ENCODE results near the gene C6orf52. TPM values are rescaled to one million over a fixed set of nuclear protein-coding genes. Genes with fewer than 3 reads are reported as not detected.

C6orf52 gene
- total RNA-seq, 1 experiment from 2014 or later = 6.2 TPM

DNA sequence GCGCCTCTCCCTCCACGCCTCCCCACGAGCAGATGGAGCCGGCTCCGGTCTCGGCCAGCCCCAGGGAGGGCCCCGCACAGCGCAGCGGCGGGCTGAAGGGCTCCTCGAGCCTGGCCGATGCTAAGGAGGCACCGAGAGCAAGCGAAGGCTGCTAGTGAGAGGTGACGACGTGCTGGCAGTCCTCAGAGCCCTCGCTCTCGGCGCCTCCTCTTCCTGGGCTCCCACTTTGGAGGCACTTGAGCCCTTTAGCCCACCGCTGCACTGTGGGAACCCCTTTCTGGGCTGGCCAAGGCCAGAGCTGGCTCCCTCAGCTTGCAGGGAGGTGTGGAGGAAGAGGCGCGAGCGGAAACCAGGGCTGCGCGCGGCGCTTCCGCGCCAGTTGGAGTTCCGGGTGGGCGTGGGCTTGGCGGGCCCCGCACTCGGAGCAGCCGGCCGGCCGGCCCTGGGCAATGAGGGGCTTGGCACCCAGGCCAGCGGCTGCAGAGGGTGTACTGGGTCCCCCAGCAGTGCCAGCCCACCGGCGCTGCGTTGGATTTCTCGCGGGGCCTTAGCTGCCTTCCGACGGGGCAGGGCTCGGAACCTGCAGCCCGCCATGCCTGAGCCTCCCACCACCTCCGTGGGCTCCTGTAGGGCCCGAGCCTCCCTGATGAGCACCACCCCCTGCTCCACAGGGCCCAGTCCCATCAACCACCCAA lies 26.0 kb upstream of the C6orf52 start:
- TF ChIP-seq, protein P1, sequence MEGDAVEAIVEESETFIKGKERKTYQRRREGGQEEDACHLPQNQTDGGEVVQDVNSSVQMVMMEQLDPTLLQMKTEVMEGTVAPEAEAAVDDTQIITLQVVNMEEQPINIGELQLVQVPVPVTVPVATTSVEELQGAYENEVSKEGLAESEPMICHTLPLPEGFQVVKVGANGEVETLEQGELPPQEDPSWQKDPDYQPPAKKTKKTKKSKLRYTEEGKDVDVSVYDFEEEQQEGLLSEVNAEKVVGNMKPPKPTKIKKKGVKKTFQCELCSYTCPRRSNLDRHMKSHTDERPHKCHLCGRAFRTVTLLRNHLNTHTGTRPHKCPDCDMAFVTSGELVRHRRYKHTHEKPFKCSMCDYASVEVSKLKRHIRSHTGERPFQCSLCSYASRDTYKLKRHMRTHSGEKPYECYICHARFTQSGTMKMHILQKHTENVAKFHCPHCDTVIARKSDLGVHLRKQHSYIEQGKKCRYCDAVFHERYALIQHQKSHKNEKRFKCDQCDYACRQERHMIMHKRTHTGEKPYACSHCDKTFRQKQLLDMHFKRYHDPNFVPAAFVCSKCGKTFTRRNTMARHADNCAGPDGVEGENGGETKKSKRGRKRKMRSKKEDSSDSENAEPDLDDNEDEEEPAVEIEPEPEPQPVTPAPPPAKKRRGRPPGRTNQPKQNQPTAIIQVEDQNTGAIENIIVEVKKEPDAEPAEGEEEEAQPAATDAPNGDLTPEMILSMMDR (conservative IDR thresholded peaks at IDR 0.05) = no peak
- TF ChIP-seq EZH2 (IDR thresholded peaks at IDR 0.05; ENCODE audit: low read depth) = no peak
- H4K20me1 ChIP-seq (ENCODE audit: insufficient read depth) = no peaks in the 10 kb centered on the region
- H3F3A ChIP-seq (ENCODE audit: insufficient read depth, low read depth) = peaks cover 10% of the 10 kb centered on the region; the same call in 1 of the 2 replicates
- H3K4me2 ChIP-seq = peak overlapping the region; percentile 57; the same call in 1 of the 2 replicates
- peak in 1 of 2 experiments; percentile 46 for DNase-seq
- H3K4me3 ChIP-seq = peak overlapping the region; percentile 53
- H3K36me3 ChIP-seq (ENCODE audit: low read depth) = no peaks in the 10 kb centered on the region
- H3K9me2 ChIP-seq (ENCODE audit: insufficient read depth) = no peaks in the 10 kb centered on the region
- H3K9me3 ChIP-seq (ENCODE audit: insufficient read depth, low read depth) = no peaks in the 10 kb centered on the region
- no TSS peak for BruUV-seq (replicated peaks)
- no peaks in the 10 kb centered on the region for H3K27me3 ChIP-seq (ENCODE audit: insufficient read depth, low read depth)
- CTCF ChIA-PET = interaction anchor here (0.7 kb wide), 1 partner anchor 181 kb away, joined by 3 read pairs; no protein-coding TSS in a partner anchor
- H3K27ac ChIP-seq = no peak overlapping the region
- intact Hi-C loops (cut with micrococcal nuclease; ENCODE audit: unreplicated experiment) = loop anchor here (10.0 kb wide), 1 partner anchor 206 kb away; no protein-coding TSS in a partner anchor
- H2AFZ ChIP-seq = peak overlapping the region; percentile 77
- POLR2A ChIA-PET (ENCODE audit: unreplicated experiment) = interaction anchor here (0.6 to 0.7 kb wide), 3 partner anchors 190 to 782 kb away, joined by 4 to 12 read pairs (median 4); no protein-coding TSS in a partner anchor
- peaks cover 14% of the 10 kb centered on the region for H3K79me2 ChIP-seq (ENCODE audit: low read depth)
- 0 out of 2 replicates have a peak, but pooled peaks cover 10% of the 10 kb centered on the region for H3K4me1 ChIP-seq (replicated peaks; ENCODE audit: insufficient read depth)

DNA sequence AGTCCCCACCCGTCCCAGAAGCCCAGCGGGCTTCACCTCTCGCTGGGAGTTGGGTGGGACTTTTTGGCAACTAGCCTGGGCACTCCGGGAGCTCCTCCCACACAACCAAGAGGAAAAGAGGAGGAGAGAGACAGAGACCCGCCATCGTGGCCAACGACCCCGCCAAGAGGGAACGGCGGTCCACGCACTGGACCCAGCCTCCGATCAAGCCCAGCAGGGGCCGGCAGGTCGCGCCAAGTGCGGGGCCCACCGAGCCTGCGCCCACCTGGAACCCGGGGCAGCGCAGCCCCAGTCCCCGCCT lies 25.5 kb upstream of the C6orf52 start:
- TF ChIP-seq, protein P1 (conservative IDR thresholded peaks at IDR 0.05) = no peak
- TF ChIP-seq EZH2 (IDR thresholded peaks at IDR 0.05; ENCODE audit: low read depth) = no peak
- H2AFZ ChIP-seq = peak overlapping the region; percentile 77

DNA sequence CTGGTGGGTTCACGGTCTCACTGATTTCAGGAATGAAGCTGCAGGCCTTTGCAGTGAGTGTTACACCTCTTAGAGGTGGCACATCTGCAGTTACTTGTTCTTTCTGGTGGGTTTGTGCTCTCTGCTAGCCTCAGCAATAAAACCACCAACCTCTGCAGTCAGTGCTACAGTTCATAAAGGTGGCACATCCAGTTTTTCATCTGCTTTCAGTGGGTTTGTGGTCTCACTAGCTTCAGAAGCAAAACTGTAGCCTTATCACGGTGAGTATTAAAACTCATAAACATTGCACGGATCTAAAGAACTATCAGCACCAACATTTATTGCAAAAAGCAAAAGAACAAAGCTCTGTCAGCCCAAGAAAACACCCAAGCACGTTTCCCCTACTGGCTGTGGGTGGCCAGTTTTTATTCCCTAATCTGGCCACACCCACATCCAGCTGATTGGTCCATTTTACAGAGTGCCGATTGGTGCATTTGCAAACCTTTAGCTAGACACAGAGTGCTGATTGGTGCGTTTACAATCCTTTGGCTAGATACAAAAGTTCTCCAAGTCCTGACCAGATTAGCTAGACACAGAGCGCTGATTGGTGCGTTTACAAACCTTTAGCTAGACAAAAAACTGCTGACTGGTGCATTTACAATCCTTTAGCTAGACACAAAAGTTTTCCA lies 25.0 kb upstream of the C6orf52 start:
- H3K27me3 ChIP-seq (ENCODE audit: insufficient read depth, low read depth) = no peaks in the 10 kb centered on the region
- BruUV-seq (replicated peaks) = TSS peak; percentile 28

More for the DNA sequence above, 25.5 kb upstream of the C6orf52 start:
- DNase-seq = no peak
- Histone ChIP-seq H3F3A (ENCODE audit: insufficient read depth, low read depth) (peaks cover 10% of the 10 kb centered on the region; the same call in 1 of the 2 replicates), H3K79me2 (ENCODE audit: low read depth) (peaks cover 14% of the 10 kb centered on the region), H3K36me3 (ENCODE audit: low read depth) (no peaks in the 10 kb centered on the region), H3K27ac (no peak overlapping the region), H3K9me3 (ENCODE audit: insufficient read depth, low read depth) (no peaks in the 10 kb centered on the region), H3K4me3 (peak overlapping the region; percentile 53), H3K9me2 (ENCODE audit: insufficient read depth) (no peaks in the 10 kb centered on the region), H3K4me1 (replicated peaks; ENCODE audit: insufficient read depth) (0 out of 2 replicates have a peak, but pooled peaks cover 10% of the 10 kb centered on the region), H3K4me2 (peak overlapping the region; percentile 57; the same call in 1 of the 2 replicates), H3K27me3 (ENCODE audit: insufficient read depth, low read depth) (no peaks in the 10 kb centered on the region), H4K20me1 (ENCODE audit: insufficient read depth) (no peaks in the 10 kb centered on the region)
- ChIA-PET POLR2A (ENCODE audit: unreplicated experiment) (interaction anchor here (0.6 to 0.7 kb wide), 2 partner anchors 190 to 694 kb away, joined by 4 to 9 read pairs; no protein-coding TSS in a partner anchor), CTCF (no interaction called here)
- intact Hi-C loops (cut with micrococcal nuclease; ENCODE audit: unreplicated experiment) = loop anchor here (10.0 kb wide), 1 partner anchor 205 kb away; no protein-coding TSS in a partner anchor
- no TSS peak for BruUV-seq (replicated peaks)

More for the DNA sequence above, 25.0 kb upstream of the C6orf52 start:
- DNase-seq = peak in 1 of 2 experiments; percentile 69
- Histone ChIP-seq H4K20me1 (ENCODE audit: insufficient read depth) (no peaks in the 10 kb centered on the region), H3F3A (ENCODE audit: insufficient read depth, low read depth) (peaks cover 10% of the 10 kb centered on the region; the same call in 1 of the 2 replicates), H3K27ac (no peak overlapping the region), H3K4me3 (peak overlapping the region; percentile 53; the same call in 1 of the 2 replicates), H2AFZ (peak overlapping the region; percentile 77; the same call in 1 of the 2 replicates), H3K79me2 (ENCODE audit: low read depth) (peaks cover 12% of the 10 kb centered on the region), H3K4me1 (replicated peaks; ENCODE audit: insufficient read depth) (0 out of 2 replicates have a peak, but pooled peaks cover 10% of the 10 kb centered on the region), H3K9me3 (ENCODE audit: insufficient read depth, low read depth) (no peaks in the 10 kb centered on the region), H3K4me2 (peak overlapping the region; percentile 57; the same call in 1 of the 2 replicates), H3K36me3 (ENCODE audit: low read depth) (no peaks in the 10 kb centered on the region), H3K9me2 (ENCODE audit: insufficient read depth) (no peaks in the 10 kb centered on the region)
- TF ChIP-seq, protein P1 (conservative IDR thresholded peaks at IDR 0.05) = no peak
- no peak for TF ChIP-seq EZH2 (IDR thresholded peaks at IDR 0.05; ENCODE audit: low read depth)
- intact Hi-C loops (cut with micrococcal nuclease; ENCODE audit: unreplicated experiment) = no loop called here
- POLR2A ChIA-PET (ENCODE audit: unreplicated experiment) = interaction anchor here (0.6 to 0.7 kb wide), 2 partner anchors 189 to 693 kb away, joined by 4 to 9 read pairs; no protein-coding TSS in a partner anchor
- CTCF ChIA-PET = no interaction called here

All from PC-9 (cell line).